Epidermal melanocyte (primary cell): ENCODE data around the gene EIF4EBP2.
A peak's percentile ranks its signal among the peaks of the same experiment; 100 is the strongest.

ENCODE experiments used
- DNase-seq: peaks from one replicate; pipeline ENCODE4 v3.0.0; 2011; ENCODE audit warnings: low spot score; ENCODE audit not compliant: insufficient read length

The EIF4EBP2 gene, protein sequence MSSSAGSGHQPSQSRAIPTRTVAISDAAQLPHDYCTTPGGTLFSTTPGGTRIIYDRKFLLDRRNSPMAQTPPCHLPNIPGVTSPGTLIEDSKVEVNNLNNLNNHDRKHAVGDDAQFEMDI

DNA sequence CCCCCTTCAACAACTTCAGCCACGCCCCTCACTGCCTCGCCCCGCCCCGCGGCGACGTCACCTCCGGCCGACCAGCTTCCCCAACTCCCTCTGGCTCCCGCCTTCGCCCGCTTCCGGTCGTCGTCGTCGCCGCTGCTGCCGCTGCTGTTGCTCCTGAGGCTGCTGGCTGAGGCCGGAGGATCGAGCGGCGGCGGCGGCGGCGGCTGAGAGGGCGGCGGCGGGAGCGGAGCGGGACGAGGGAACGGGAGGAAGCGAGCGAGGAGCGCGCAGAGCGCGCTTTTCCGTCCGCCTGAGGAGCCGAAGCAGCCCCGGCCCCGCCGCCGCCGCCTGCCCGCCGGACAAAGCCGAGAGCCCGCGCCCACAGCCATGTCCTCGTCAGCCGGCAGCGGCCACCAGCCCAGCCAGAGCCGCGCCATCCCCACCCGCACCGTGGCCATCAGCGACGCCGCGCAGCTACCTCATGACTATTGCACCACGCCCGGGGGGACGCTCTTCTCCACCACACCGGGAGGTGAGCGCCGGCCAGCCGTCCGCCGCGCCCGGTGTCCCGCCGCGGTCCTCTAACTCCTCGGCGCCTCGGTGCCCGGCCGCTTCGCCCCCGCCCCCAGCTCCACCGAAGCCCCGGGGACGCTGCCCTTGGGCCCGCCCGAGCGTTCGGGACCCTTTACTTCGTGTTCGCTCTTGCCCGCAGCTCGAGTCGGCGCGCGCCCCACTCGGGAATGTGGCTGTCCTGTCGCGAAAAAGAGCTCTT is at the start of gene EIF4EBP2:
Gene EIF4EBP2 (plus strand): TSS at position 110 of the 751 bp plus-strand sequence. CDS start 257 bp downstream, at position 367.
- DNase-seq, result peak; percentile 66

DNA sequence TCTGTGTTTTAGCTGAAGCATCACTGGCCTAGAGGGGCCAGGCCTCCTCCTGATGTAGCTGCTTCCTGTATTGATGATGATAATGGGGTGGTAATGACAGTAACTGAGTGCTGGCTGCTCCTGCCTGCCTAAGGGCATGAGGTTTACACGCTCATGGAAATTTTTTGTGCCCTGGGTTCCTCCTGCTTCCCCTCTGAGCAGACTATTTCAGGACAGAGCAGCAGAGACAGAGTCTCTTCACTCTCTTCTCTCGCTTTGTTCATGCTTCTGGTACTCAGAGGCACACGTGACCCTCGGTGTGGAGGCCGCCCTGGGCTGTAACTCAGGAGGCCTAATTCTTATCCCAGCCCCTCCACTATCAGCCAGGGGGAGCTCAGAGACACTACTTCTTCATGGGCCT is 49.4 kb upstream of the EIF4EBP2 start:
- no peak for DNase-seq

DNA sequence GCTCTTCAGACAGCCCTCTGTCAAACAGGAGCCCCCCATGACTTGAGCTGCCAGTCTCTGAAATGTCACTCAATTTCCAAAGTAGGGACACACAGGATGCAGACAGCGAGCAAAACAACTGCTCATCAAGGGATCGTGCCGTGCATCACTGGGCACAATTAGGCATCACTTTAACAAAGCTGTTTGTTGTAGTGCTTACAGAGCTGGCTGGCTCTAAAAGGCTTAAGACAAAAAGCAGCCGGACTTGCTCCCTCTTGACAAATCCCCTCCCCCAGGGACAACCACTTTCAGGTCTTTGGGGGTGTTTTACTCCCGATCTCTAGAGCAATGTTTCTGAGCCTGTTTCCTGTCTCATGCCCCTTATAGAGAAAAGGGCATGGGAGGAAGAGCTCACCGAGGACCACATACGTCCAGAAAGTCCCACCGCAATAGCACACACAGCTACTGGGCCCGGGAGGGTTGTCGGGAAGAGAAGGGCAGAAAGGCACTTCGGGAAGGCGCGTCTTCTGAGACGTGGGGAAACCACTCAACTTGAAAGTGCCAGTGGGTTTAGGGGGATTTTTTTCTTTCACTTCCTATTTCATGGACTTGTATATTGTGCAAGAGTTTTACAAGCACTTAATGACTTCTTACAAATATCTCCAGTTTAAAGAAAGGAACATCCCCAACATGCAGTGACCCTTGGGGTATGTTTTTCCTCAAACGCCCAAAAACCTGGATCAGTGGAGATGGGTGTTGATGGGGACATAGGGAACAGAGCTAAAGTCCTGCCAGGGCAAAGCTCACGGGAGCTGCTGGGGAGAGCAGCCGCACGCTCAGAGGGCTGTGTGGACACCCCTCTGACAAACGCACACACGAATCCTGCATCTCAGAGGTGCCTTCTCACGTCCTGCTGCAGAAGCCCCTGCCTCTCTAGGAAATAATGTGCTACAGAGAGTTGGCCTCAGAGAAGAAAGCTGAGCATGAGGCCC is 48.6 kb upstream of the EIF4EBP2 start:
- DNase-seq, result no peak

DNA sequence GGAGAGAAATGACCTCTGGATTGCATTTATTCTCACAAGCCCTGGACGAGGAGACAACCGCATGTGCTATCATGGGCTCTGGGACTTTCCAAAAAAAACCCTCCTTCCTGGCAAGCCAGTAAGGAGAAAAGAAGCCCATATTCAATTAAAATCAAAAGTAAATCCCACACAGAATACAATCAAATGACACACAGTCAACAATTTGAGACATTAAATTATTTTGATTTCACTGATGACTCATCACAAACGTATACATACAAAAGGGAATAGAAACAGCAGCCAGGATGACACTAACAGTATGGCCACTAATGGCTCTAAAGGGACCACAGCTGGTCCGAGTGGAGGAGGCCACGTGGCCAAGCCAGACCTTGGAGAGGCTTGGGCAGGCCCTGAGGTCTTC is 46.4 kb upstream of the EIF4EBP2 start:
- no peak for DNase-seq

DNA sequence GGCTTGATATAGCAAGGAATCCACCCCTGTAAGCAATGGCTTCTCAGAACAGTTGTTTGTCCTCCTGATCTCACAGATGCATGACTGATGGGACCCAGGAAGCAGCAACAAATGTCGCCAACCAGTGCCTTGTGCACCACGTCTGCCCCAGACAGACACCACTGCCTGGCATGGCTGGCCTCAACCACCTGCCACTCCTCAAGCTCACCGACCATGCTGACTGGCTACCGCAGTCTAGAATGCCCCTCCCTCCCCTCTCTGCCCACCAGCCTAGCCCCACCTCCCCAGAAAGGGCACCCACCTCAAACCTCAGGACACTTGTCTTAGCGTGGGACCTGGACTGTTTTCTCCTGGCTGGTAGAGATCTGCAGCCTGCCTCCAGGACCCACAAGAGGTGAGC is 45.5 kb upstream of the EIF4EBP2 start:
- no peak for DNase-seq

DNA sequence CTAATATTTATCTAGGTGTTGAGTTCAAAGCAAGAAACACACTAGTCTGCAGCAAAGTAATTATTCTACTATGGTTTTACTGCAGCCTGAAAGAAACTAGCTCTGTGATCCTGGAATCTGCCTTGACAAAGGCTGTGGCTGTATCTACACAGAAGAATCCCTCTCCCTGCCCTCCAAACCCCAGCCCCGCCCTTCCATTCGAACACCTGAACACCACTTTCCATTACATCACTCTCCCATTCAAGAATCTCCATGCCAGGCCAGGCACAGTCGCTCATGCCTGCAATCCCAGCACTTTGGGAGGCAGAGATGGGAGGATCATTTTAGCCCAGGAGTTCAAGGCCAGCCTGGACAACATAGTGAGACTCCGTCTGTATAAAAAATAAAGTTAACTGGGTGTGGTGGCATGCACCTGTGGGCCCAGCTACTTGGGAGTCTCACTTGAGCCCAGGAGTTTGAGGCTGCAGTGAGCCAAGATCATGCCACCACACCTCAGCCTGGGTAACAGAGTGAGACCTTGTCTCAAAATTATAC is 44.9 kb upstream of the EIF4EBP2 start:
- no peak for DNase-seq

DNA sequence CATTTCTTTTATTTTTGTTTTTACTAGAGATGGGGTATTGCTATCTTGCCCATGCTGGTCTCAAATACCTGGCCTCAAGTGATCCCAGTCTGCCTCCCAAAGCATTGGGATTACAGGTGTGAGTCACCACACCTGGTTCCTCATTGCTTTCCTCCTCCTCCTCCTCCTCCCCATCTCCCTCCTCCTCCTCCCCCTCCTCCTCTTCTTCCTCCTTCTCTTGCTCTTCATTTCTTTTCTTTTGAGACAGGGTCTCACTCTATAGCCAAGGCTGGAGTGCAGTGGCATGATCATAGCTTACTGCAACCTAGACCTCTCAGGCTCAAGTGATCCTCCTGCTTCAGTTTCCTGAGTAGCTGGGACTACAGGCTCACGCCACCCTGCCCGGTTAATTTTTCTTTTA is 43.7 kb upstream of the EIF4EBP2 start:
- DNase-seq, result no peak

DNA sequence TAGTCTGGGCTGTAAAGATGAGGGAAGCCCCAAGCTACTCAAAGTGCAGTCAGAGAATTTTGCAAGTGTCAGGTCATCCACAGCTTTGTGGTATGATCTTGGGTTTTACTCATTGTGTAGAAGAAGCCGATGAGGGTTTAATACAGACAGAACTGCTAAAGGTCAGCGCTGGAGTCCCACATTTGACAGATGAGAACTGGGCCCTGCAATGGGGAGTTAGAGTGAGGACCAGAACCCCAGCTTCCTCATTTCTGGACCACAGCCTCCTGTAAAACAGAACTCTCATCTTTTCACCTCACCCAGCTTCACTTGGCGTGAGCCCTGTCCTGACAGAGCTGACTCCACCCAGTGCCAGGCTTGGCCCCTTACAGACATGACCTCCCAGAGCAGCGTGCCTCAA is 41.6 kb upstream of the EIF4EBP2 start:
- no peak for DNase-seq

DNA sequence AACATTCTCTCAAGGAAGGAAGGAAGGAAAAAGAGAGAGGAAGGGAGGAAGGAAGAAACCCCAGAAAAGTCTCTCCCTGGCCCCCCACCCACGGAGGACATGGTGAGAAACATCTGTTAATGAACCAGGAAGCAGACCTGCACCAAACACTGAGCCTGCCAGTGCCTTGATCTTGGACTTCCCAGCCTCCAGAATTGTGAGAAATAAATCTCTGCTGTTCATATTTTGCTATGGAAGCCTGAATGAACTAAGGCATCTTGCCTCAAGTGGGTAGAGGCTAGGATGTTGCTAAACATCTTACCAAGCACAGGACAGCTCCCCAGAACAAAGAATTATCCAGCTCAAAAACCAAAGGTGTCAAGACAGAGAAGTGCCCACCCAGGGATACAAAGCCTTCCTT is 40.7 kb upstream of the EIF4EBP2 start:
- no peak for DNase-seq

DNA sequence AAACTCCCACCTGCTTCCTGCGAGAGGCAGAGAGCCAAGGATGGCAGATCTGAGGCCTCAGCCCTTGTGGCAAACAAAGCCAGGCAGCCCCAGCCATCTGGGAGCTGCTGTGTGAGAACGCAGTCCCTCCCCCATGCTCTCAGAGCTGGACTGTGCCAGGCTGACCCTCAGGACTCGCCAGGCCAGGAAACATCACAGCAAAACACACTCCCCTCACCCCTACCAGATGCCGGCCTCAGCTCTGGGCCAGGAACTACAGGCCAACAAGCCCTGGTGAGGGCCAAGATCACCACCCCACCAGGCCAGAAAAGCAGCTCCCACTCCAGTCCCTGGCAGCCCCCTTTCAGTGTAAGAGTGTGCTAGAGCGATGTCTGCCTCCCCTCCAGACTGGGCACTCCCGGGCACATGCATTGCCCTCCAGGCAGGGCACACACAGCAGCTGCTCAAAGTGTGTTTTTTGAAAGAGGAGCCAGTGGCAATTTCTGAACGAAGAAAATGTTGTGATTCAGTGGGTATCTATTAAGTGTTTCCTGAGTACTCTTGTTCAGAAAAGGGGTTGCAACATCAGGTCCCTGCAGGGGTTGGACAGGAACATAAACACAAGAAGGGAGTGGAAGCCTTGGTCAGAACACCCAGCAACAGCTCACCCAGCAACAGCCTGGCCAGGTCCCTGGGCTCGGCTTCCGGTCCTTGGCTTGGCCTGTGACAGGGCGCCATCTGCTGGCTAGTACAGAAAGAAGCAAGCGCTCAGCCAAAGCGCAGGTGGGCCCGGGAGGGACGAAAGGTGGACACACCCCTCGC is 39.8 kb upstream of the EIF4EBP2 start:
- DNase-seq, result peak; percentile 71

DNA sequence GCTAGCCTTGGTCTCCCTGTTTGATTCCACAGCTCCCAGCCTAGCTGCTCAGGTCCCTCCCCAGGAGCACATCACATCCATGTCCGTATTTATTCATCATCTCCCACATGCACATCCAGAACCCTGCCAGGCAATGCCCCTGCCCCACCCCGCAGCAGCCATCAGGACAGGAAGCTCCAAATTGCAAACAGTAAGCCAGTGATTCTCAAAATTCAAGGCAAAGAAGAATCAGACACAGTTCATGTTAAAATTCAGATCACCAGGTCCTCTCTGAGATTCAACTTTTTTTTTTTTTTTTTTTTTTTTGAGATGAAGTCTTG is 39.2 kb upstream of the EIF4EBP2 start:
- no peak for DNase-seq

DNA sequence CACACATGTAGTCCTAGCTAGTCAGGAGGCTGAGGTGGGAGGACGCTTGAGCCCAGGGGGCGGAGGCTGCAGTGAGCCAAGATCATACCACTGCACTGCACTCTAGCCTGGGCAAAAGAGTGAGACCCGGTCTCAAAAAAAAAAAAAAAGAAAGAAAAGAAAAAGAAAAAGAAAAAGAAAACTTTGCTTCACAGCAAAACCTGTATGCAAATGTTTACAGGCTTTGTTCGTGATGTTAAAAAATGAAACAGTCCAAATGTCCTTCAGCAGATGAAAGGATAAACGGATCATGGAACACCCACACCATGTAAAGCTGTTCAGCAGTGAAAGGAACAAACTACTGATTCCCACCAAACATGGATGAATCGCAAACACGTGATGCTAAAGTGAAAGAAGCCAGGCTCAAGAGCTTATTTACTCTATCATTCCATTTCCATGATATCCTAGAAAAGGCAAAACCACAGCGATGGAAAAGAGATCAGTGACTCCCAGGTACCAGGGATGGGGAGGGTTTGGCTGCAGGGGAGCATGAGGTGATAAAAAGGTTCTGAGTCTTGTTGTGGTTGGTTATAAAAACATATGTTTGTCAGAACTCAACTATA is 36.6 kb upstream of the EIF4EBP2 start:
- no peak for DNase-seq

DNA sequence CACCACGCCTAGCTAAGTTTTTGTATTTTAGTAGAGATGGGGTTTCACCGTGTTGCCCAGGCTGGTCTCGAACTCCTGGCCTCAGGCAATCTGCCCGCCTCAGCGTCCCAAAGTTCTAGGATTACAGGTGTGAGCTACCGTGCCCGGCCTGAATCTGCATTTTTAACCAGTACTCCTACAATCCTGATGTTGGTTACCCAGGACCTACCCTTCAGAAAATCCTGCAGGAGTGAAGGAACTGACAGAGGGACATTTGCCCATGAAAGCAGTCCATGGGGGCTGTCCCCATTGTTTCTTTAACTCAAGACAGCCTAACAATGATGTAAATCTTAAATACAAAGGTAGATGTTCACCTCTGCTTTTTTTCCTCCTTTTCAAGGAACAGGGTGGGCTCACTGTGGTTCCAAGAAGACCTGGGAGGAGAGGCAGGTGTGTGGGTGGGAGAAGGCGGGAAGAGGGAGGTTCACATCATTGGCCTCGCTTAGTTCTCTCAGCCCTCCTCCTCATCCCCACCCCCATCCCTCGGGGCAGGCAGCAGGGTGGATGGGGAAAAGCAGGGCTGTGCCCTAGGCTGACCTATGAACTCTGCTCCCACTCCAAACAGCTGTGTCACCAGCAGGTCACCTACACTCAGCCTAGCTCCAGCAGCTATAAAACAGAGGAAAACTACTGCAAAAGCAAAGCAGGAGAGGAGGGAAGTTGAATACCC is 35.0 kb upstream of the EIF4EBP2 start:
- no peak for DNase-seq

DNA sequence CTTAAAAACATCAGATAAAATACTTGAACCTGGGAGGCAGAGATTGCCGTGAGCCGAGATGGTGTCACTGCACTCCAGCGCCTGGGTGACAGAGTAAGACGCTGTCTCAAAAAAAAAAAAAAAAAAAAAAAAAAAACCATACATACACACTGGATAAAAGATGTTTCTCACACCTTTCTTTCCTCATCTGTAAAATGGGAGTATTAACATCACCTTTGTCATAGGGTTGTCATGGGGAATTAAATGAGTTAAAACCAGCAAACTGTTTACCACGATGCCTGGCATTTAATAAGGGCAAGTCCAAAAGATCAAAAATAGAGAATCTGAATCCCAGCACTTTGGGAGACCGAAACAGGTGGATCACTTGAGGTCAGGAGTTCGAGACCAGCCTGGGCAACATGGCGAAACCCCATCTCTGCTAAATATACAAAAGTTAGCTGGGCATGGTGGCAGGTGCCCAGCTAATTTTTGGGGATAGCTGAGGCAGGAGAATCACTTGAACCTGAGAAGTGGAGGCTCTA is 34.4 kb upstream of the EIF4EBP2 start:
- no peak for DNase-seq

DNA sequence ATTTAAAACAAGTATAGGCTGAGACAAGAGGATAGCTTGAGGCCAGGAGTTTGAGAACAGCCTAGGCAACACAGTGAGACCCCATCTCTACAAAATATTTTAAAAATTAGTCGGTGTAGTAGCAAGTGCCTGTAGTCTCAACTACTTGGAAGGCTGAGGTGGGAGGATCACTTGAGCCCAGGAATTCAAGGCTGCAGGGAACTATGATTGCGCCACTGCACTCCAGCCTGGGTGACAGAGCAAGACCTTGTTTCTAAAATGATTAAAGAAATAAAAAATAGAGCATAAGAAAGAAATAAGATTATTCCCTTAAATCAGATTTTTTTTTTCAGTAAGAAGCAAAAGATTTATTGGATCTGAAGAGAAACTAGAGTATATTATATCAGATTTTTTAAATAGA is 33.2 kb upstream of the EIF4EBP2 start:
- DNase-seq, result no peak

DNA sequence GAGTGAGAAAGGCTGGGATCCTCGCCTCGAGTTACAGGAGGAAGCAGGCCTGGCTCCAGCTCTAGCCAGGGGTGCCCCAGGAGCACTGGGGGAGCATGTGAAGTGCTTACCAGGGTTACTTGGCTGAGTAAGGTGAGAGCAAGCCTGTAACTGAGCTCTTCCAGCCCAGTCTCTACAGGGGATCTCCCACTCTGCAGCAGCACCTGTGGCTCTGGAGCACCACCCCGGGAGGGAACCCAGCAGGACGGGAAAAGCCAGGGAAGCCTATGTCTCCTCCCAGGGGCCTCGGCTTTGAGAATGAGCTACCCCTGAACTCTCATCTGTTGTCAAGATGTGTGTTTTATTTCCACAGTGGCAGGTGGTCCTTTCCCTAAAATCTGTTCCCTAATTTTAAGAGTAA is 32.1 kb upstream of the EIF4EBP2 start:
- no peak for DNase-seq

DNA sequence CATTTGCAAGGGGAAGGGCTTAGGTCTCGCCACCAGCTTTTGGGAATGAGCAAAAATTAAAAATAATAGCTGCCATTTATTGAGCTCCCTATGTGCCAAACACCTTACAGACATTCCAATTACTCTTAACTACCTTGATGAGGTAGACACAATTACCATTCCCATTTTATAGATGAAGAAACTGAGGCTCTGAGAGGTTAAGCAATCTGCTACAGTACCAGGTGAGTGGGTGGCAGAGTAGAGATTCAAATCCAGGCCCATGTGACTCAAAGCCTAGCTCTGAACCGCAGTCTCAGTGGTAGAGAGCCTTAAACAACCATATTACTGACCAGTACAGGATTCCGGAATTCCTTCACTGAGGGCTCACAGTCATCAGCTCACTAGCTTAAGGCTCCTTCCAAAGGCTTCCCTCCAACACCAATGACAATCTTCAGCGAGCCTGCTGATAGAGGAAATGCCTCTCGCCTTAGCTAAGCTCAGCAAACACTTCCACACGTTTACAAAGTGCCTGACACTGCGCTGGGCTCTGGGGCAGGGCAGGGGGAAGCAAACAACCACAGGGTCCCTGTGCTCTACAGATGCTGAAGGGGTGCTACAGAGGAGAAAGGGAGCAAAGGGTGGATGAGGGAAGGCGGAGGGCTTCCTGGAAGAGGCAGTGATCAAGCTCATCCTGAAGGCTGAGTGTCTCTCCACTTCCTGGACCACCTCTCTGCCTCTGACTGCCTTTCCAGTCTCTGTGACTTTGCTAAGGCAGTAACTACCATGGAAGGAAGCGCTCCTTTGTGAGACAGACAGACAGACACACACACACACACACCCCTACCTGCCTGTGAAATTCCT is 28.9 kb upstream of the EIF4EBP2 start:
- no peak for DNase-seq

DNA sequence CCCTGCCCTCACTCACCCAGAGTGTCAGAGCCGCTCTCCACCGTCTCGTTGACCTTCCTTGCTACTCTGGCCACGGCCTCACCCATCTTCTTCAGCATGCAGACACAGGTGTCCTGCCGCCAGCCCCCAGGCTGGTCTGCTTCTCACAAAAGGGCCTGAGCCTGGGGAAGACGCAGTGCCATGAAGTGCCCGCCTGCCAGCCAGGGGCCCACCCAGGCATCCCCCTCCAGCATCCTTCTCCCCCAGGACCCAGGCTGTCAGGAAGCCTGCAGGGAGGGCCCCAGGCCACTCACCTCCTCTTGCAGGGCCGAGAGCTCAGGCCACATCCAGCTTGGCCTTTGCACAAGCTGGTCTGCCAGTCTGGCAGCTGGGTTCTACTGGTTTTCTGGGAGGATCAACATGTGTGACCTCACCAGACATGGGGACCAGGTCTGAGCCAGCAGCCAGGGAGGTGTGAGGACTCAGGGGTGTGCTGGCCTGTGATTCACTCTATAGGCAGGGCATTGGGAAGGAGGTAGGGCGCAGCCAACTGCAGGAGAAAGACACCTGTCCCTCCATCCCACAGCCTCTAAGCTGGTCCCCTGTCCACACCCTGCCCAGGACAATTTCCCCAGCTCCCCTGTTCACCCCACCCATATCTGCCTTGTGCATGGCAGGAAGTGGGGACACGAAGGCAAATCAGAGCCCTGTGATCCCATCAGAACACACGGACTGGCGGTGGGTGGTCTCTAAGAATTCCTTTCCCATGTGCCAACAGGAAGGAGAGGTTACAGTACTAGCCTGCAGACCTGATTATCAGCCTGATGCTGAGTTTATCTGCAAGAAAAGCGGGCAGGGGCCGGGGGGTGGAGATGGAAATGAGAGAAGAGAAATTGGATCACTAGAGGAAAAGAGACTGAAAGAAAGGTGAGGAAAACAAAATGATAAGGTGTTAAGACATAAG is 27.2 kb upstream of the EIF4EBP2 start:
- no peak for DNase-seq
